ENCODE measurements around the gene AXIN2.
A peak's percentile ranks its signal among the peaks of the same experiment; 100 is the strongest.

The AXIN2 gene

GRCh38 chr17:65556014-65556909 is 5.2 kb downstream of the AXIN2 start:
- peak; percentile 82 to 95 for DNase-seq (ENCODE audit: low read depth in 1 of 2, low spot score in 1 of 2)

- no peak for DNase-seq (ENCODE audit: low read depth in 1 of 2, low spot score in 1 of 2)
Observed at GRCh38 chr17:65554553-65555223, 6.8 kb downstream of the AXIN2 start.

GRCh38 chr17:65553646-65554552 is 7.5 kb downstream of the AXIN2 start:
- no peak for DNase-seq (ENCODE audit: low read depth in 1 of 2, low spot score in 1 of 2)

GRCh38 chr17:65553009-65553645 is 8.3 kb downstream of the AXIN2 start:
- DNase-seq (ENCODE audit: low read depth in 1 of 2, low spot score in 1 of 2), result no peak

- DNase-seq (ENCODE audit: low read depth in 1 of 2, low spot score in 1 of 2), result no peak
Observed at GRCh38 chr17:65552214-65552613, 9.2 kb downstream of the AXIN2 start.

- no peak for DNase-seq (ENCODE audit: low read depth in 1 of 2, low spot score in 1 of 2)
Observed at GRCh38 chr17:65551267-65552040, 10.0 kb downstream of the AXIN2 start.

- DNase-seq (ENCODE audit: low read depth in 1 of 2, low spot score in 1 of 2), result no peak
Observed at GRCh38 chr17:65550758-65551157, 10.7 kb downstream of the AXIN2 start.

- no peak for DNase-seq (ENCODE audit: low read depth in 1 of 2, low spot score in 1 of 2)
Observed at GRCh38 chr17:65550075-65550662, 11.3 kb downstream of the AXIN2 start.

GRCh38 chr17:65548269-65548969 is 13.0 kb downstream of the AXIN2 start:
- DNase-seq (ENCODE audit: low read depth in 1 of 2, low spot score in 1 of 2), result no peak

- DNase-seq (ENCODE audit: low read depth in 1 of 2, low spot score in 1 of 2), result no peak
Observed at GRCh38 chr17:65547253-65547670, 14.2 kb downstream of the AXIN2 start.

GRCh38 chr17:65546579-65546978 is 14.9 kb downstream of the AXIN2 start:
- DNase-seq (ENCODE audit: low read depth in 1 of 2, low spot score in 1 of 2), result no peak

GRCh38 chr17:65545705-65546523 is 15.5 kb downstream of the AXIN2 start:
- no peak for DNase-seq (ENCODE audit: low read depth in 1 of 2, low spot score in 1 of 2)

GRCh38 chr17:65544672-65545071 is 16.8 kb downstream of the AXIN2 start:
- no peak for DNase-seq (ENCODE audit: low read depth in 1 of 2, low spot score in 1 of 2)

GRCh38 chr17:65542610-65543009 is 18.8 kb downstream of the AXIN2 start:
- DNase-seq (ENCODE audit: low read depth in 1 of 2, low spot score in 1 of 2), result no peak

- DNase-seq (ENCODE audit: low read depth in 1 of 2, low spot score in 1 of 2), result no peak
Observed at GRCh38 chr17:65542067-65542466, 19.4 kb downstream of the AXIN2 start.

- DNase-seq (ENCODE audit: low read depth in 1 of 2, low spot score in 1 of 2), result no peak
Observed at GRCh38 chr17:65541453-65541852, 20.0 kb downstream of the AXIN2 start.

- no peak for DNase-seq (ENCODE audit: low read depth in 1 of 2, low spot score in 1 of 2)
Observed at GRCh38 chr17:65539630-65540266, 21.7 kb downstream of the AXIN2 start.

All from activated T-helper 1 cell treated with anti-CD3 and anti-CD28 coated beads, Interleukin-2, amount 50 U/mL, for 16 hours (primary cell).